GM12892 (cell line): ENCODE data around the gene RASGRP3.

Source experiments
- DNase-seq: peaks from one replicate; pipeline ENCODE4 v3.0.0; 2011; ENCODE audit not compliant: insufficient read length
- FAIRE-seq: peaks from 2 replicates; lab custom pipeline; 2011; peaks lifted over from hg19 to GRCh38; lab: Jason Lieb, UNC
- POLR2A ChIP-seq: IDR thresholded peaks from 2 replicates; pipeline ENCODE4 v1.6.1; 2011; ENCODE audit warnings: low read depth, low read length, control low read depth
- POLR2AphosphoS5 ChIP-seq: IDR thresholded peaks from 2 replicates; pipeline ENCODE4 v1.6.1; 2011; ENCODE audit warnings: low read depth, low read length, control low read depth
- TAF1 ChIP-seq: IDR thresholded peaks from 2 replicates; pipeline ENCODE4 v1.6.1; 2011; ENCODE audit warnings: low read depth, mild to moderate bottlenecking, control low read depth, low read length, borderline replicate concordance

RASGRP3 gene

GRCh38 chr2:33488715-33489540, 12.5 kb downstream of the RASGRP3 start:
- DNase-seq (no peak), FAIRE-seq (peak; percentile 94)
- TF ChIP-seq TAF1 (no peak), POLR2A (no peak), POLR2AphosphoS5 (peak; percentile 39)

GRCh38 chr2:33489835-33490431, 13.5 kb downstream of the RASGRP3 start:
- DNase-seq (no peak), FAIRE-seq (peak; percentile 51)
- TF ChIP-seq TAF1 (no peak), POLR2A (no peak), POLR2AphosphoS5 (no peak)

- no peak for FAIRE-seq
- no peak for DNase-seq
- peak; percentile 33; the same call in 1 of the 2 replicates for TF ChIP-seq POLR2AphosphoS5
- peak; percentile 39; the same call in 1 of the 2 replicates for TF ChIP-seq POLR2A
- TF ChIP-seq TAF1 = no peak
These were observed 15.1 kb downstream of the RASGRP3 start for GRCh38 chr2:33491441-33492084.

- DNase-seq (no peak), FAIRE-seq (peak; percentile 90)
- no peak; the same call in 1 of the 2 replicates for TF ChIP-seq POLR2AphosphoS5
- TF ChIP-seq POLR2A = peak; percentile 59
These were observed 16.1 kb downstream of the RASGRP3 start for GRCh38 chr2:33492399-33493134.

- DNase-seq (no peak), FAIRE-seq (peak; percentile 82)
- TF ChIP-seq TAF1 (no peak), POLR2AphosphoS5 (peak; percentile 71; the same call in 1 of the 2 replicates), POLR2A (peak; percentile 63)
These were observed 17.8 kb downstream of the RASGRP3 start for GRCh38 chr2:33494155-33494779.

- peak; percentile 41 for TF ChIP-seq POLR2A
- TF ChIP-seq POLR2AphosphoS5 = no peak
- no peak for TF ChIP-seq TAF1
- DNase-seq (no peak), FAIRE-seq (peak; percentile 60)
These were observed 18.6 kb downstream of the RASGRP3 start for GRCh38 chr2:33494877-33495641.

- no peak for TF ChIP-seq POLR2A
- TF ChIP-seq TAF1 = no peak
- TF ChIP-seq POLR2AphosphoS5 = no peak
- no peak for DNase-seq
- peak; percentile 38 for FAIRE-seq
These were observed 19.2 kb downstream of the RASGRP3 start for GRCh38 chr2:33495683-33496082.

- TF ChIP-seq POLR2AphosphoS5 = no peak
- no peak for TF ChIP-seq TAF1
- TF ChIP-seq POLR2A = no peak
- FAIRE-seq (peak; percentile 76), DNase-seq (no peak)
These were observed 19.7 kb downstream of the RASGRP3 start for GRCh38 chr2:33496150-33496549.

GRCh38 chr2:33496726-33497125, 20.3 kb downstream of the RASGRP3 start:
- FAIRE-seq = no peak
- no peak for DNase-seq
- TF ChIP-seq TAF1 (no peak), POLR2AphosphoS5 (0 out of 2 replicates have a peak, but pooled peaks have one; percentile 19)

GRCh38 chr2:33497221-33497650, 20.8 kb downstream of the RASGRP3 start:
- DNase-seq = no peak

More at GRCh38 chr2:33497221-33497650, 20.8 kb downstream of the RASGRP3 start:
- peak; percentile 87 for FAIRE-seq
- TF ChIP-seq POLR2AphosphoS5 = no peak
- peak; percentile 31; the same call in 1 of the 2 replicates for TF ChIP-seq POLR2A
